GM19328 (cell line): ENCODE measurements around the gene LSM12.

Experiments
- ATAC-seq: cut with Tn5 transposase; IDR thresholded peaks from one replicate; pipeline ENCODE4 v1.9.1; 2021; ENCODE audit warnings: mild to moderate bottlenecking, moderate library complexity; ENCODE audit not compliant: unreplicated experiment

Gene LSM12

DNA sequence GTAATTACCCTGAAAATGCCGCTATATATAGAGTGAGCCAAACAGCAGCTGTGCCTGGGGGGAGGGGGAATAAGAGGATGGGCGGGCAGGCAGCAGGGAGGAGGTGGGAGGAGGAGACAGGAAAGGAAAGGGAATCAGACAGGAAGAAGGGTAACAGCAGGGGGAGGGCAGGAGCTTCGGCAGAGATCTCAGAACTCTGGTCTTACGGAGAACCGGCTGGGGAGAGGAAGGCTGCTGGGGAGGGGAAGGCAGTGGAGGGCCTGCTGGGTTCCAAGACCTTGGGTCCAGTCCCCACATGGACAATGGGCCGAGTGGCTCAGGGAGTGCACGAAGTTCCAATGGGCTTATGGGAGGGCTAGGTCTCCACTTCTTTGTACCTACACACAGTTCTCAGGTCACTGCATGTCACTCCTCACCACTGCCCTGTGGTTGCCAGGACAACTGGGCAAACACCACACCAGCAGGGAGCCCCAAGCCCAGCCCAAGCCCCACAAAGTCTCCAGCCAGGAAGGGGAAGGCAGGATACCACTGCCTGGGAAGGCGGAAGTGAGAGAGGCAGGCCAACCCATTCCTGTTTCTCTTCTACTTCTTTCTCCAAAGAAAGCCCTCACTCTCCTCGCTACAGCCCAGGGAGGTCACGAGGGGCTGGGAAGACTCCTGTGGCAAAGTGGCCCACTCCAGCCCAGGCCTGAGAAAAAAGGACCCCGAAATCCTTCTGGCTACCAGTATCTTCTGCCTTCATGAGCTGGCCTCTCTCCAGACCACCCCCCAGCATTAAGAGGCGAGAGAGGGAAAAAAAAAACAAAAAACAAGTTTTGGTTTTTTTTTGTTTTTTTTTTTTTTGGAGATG lies 29.4 kb upstream of the LSM12 start:
- no peak for ATAC-seq

DNA sequence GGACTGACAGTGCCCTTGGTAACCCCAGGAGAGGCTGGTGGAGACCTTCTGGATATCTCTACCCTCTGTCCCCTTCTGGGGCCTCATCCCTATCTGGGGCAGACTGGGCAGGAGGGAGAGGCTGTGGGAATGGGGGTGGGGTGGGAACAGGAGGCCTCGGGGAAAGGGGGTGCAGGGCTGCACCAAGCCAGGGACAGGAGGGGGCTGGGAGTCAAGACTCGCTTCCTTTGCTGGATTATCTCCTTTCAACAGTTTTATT lies 28.8 kb upstream of the LSM12 start:
- no peak for ATAC-seq

DNA sequence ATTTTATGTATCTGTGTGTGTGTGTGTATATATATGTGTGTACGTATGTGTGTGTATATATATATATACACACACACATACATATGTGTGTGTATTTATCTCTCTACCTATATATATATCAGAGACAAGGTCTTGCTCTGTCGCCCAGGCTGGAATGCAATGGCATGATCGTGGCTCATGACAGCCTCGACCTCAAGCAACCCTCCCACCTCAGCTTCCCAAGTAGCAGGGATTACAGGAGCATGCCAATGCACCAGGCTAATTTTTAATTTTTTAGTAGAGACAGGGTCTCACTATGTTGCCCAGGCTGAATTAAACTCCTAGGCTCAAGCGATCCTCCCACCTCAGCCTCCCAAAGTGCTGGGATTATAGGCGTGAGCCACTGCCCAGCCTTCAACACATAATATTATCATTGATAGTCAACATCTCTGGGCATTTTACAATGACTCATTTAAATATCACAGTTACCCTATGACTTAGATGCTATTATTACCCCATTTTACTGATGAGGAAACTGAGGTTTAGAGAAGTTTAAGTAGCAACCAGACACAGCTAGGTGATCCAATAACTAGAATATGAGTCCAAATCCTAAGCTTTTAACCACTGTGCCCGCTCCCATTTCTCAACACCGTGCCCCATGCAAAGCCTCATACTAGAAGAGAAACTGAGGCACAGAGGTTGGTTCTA lies 28.4 kb upstream of the LSM12 start:
- ATAC-seq: no peak

DNA sequence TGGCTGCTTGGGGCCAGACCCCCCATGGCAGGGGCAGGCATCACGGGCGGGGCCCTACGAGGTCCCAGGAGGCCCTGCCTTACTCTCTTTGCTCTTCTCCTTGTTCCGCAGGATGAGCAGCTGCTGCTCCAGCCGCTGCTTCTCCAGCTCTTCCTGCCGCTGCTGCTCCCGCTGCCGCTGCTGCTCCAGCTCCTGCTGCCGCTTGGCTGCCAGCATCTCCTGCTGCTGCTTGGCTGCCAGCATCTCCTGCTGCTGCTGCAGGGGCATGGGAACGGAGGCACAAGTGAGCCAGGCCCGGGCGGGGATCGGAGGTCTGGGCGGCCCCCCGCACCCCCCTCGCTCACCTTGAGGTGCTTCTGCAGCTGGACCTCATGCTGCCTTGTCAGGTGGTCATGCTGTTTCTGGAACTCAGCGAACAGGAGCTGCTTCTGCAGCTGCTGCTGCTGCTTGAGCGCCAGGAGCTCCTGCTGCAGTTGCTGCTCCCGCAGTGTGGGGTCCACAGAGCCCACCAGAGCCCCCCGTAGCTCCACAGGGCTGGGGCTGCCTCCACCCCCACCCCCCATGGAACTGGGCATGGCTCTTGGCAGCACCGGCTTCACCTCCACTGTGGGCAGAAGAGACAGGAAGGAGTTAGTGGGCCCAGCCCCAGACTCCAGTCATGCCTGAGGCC lies 26.9 kb upstream of the LSM12 start:
- no peak for ATAC-seq

DNA sequence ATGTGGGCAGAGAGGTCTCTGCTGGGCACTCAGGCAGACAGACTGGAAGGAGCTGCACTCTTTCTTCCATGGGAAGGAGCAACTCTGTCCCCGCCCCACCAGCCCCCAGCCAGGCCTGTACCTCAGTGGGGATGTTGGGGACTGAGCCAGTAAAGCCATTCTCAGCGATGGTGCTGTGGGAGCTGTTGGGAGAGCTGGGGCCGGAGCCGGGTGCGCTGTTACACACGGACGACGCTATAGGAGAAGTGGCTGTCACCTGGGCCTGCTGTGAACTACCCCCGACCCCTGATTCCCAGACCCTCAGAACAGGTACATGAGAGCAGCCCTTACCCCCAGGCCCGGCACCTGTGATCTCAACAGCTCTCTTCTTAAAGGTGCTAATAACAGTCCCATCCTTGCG lies 25.6 kb upstream of the LSM12 start:
- ATAC-seq: no peak

DNA sequence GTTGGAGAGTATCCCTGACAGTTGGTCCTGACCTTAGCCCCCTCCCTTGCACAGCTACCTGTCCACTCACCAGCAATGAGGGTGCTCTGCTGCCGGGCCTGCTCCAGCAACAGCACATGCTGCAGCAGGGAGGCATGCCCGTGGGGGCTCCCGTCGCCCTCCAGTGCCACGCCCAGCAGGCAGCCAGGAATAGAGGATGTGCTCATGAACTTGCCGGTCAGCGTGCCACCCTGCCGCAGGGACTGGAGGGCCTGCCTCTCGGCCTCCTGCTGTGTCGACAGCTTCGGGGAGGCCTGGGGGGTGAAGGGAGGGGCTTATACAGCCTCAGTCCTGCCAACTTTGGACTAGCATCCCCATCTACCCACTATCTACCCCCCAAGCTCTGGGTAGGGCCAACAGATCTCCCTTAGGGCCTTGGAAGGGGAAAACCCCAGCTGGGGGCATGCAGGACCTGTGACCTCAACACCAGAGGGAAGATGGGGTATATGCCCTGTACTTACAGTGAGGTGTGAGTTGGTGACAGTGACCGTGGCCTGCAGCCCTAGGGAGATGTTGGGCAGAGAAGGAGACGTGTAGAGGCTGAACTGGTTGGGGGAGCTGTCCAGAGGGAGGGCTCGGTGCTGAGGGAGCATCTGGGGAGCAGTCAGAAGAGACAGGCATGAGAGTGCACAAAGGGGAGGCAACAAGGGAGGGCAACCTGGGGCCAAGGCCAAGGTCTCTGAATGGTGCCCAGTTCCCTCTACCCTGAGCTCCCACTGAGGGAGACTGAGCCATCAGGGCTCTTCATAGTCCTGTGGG lies 24.9 kb upstream of the LSM12 start:
- no peak for ATAC-seq

DNA sequence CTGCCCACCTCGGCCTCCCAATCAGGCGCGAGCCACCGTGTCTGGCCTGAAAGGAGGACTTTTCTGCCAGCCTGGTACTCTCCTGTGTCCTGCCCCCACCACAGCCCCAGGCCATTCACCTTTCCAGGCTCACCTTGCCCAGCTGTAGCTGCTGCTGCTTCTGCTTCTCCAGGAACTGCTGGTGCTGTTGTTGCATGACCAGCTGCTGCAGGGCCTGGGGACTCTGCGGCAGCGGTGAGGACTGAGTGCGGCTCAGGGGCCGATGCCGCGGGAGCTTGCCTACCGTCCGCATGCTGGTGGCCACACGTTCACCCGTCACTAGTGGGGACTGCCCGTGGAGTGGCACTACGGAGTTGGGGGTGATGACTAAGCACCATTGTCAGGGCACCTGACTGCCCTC lies 21.8 kb upstream of the LSM12 start:
- ATAC-seq: no peak

DNA sequence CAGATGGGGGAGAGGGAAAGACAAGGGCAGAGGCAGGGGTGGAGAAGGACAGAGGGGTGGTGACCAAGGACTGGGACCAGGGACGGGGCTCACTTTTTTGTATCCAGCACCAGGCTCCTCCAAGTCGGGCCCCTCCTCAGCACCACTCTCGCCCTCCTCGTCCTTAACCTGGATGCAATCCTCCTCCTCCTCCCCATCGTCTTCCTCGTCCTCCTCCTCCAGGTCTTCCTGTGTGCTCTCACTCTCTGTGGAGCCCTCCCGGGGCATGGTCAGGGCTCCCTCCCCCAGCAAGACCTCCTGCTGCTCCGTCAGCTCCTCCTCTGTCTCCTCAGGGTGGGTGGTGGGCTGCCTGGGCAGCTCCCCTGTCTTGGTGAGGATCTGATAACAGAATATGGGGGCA lies 20.8 kb upstream of the LSM12 start:
- ATAC-seq: no peak

DNA sequence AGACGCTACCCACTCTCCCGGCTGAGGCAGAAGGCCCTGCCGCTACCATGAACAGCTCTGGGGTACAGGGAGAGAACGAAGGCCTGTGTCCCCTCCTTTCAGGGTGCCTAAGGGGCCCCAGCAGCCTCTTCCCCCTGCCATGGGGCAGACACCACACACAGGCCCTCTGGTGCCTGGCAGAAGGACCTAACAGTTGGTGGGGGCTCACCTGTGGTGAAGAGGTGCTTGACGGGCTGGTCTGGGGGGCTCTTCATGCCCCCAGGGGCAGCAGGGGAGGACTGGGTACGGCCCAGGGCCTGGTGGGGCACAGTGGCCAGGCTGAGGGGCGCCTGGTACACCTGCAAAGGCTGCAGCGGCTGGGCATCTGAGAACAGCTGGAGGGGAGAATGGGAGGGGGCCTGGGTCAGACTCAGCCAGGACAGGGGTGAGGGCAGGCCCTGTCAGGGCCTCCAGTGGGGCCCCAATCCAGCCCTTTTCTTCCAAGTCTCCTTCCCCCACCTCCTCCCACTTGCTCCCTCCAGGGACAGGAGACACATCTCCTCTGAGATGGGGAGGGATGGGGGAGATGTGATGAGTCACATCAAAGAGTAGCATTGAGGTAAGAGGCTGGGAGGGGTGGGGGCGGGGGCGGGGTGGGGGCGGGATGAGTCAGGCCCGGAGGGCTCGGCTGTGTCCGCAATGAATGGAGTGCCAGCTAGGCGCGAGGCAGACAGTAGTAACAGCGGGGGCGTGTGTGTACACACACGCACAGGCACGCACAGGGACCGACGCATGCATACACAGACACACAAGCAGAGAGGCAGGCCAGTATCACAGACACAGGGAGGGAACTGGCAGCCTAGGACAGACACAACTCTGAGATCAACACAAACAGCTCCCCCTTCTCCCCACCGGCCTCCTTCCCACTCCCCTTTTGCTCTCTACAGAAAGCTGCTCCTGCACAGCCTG lies 20.2 kb upstream of the LSM12 start:
- no peak for ATAC-seq

DNA sequence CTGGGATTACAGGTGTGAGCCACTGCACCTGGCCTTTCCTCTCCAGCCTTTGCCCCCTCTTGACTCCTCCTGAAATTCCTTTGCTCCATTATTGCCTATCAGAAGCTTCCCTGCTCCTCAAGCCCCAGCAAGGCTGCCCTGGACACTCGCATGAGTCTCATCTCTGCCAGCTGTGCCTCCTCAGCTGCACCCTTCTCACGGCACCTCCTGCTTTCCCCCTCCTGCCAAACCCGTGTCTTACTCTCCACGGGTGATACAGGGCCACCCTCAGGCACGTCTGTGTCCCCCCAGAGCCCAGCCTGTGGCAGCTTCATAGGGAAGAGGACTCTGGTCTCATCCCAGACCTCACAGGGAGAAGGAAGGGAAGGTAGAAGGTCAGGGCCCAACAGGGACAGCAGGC lies 19.4 kb upstream of the LSM12 start:
- ATAC-seq: no peak

DNA sequence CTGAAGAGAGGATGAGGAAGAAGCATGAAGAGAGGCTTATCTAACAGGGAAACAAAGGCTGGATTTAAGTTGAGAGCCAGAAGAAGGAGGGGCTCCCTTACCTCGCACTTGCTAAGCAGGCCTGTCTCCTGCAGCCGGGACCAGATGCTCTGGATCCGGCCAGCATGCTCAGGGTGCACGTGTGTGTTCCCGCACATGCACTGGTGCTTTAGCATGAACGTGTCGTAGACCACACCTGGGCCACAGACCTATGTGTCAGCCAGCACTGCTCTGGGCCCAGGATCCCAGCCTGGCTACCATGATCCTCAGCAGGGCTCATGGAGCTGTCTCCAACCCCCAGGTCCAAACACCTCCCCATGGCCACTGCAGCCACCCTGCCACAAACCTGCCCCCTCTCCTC lies 18.4 kb upstream of the LSM12 start:
- no peak for ATAC-seq

DNA sequence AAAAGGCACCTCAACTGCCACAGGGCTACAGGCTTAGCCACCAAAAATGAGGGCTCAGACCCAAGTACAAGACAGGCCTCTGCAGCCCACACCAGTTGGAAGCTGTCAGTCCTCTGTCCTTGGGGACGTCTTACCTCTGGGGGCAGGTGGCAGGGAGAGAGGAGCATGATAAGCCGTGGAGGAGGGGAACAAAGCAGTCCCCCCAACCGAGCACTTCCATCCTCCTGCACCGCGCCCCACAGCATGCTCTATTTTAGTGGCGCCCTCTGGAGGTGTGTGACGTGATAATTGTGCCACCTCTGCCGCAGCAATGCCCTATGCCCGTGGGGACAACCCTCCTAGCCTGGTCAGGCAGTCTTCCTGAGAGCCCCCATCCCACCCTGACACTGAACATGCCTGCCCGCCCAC lies 17.7 kb upstream of the LSM12 start:
- ATAC-seq: no peak

DNA sequence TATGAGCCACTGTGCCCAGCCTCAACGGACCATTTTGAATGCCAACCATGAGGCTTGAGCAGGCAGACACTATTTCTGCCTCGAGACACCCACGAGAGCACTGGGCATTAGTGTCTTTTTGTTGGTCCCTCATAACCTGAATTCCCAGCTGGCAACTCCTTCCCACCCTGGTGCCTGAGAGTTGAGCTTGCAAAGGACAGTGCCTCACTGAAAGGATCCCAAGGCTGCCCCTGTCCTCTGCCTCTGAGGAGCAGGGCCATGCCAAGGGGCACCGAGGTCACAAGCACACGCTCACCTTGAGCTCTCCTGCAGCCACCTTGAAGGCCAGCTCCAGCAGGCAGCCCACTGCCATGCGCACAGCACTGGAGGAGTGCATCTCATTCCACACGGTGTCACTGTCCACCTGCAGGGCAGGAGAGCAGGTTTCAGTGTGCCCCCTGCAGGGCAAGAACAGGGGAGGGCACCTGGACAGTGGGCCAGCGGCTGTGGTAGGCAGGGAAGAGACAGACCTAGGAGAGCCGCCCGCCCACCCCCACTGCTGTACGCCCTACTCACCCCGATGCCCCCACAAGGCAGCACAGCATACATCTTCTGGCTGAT lies 16.9 kb upstream of the LSM12 start:
- ATAC-seq: no peak

DNA sequence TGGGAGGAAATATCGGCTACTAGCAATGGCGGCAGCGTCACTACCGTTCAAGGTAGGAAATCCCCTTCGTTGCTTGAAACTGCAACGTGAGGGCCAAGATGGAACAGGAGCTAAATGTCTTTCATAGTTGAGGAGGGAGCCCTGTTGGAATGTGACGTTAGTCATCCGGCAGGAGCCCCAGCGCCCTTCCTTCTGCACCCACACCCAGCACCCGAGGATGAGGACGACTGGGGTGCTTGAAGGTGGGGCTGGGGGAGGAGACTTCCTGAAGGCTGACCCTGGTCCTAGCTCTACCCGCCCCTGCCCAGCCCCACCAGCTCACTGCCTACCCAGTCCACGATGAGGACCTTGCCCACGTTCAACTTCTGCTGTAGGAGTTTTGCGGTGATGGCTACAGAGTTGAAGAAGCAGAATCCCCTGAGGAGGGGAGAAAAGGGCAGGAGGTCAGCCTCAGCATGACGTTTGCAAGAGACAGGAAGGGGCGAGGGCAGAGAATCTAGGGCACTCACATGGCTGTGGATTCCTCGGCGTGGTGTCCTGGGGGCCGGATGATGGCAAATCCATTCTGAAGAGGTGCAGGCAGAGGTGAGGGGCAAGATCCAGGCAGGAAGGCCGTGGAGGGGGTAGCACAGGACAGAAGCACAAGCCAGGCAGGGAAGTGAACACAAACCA lies 15.9 kb upstream of the LSM12 start:
- ATAC-seq: no peak

DNA sequence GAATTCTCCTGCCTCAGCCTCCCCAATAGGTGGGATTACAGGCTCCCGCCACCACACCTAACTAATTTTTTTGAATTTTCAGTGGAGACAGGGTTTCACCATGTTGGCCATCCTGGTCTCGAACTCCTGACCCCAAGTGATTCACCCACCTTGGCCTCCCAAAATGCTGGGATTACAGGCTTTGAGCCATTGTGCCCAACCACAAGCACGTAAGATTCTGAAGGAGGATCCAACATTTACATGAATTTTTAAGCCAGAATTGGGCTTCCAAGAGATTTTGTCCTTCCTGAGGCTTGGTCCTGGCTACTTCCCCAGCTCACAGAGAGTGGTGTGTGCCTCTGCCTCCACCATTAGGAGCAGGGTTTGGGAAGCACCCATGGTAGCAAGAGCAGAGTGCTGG lies 15.2 kb upstream of the LSM12 start:
- ATAC-seq: no peak

DNA sequence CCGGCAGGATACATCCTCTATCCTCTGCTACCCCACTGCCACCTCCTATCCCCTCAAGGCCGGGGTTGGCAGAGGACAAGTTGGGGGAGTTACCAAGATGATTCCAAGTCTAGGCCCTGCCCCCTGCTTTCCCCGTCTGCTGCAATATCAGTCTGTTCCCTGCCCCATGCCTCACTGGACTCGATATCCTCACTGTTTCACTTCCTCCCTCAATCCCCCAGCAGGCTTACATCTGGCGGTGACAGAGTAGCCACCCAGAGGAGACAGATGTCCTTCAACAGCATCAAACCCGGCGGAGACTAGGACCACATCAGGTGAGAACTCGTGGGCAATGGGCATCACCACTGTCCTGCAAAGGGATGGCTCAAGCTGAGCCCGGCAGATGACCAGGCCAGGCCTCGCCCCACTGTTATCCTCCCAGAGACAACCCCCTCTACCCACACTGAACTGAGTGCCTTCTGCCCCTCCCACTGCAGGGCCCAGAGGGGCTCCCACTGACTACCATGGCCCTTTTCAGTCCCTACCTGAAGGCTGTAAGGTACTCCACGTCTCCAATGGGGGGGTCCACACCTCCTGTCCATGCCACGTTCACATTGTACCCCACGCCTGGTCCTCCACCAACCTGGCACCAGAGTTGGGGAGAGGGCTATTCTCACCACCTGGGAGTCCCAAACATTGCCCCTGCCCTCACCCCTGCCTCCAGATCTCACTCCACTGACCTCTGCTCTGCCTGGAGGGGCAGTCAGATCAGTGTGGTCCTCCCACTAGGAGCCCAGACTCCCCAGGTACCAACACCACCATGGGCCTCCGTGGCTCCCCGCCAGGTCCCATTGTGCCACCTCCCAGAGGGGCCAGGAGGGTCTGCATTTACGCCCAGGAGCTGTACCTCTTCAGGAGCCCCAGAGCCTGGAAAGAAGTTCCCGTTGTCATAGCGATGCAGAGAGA lies 13.7 kb upstream of the LSM12 start:
- ATAC-seq: no peak

DNA sequence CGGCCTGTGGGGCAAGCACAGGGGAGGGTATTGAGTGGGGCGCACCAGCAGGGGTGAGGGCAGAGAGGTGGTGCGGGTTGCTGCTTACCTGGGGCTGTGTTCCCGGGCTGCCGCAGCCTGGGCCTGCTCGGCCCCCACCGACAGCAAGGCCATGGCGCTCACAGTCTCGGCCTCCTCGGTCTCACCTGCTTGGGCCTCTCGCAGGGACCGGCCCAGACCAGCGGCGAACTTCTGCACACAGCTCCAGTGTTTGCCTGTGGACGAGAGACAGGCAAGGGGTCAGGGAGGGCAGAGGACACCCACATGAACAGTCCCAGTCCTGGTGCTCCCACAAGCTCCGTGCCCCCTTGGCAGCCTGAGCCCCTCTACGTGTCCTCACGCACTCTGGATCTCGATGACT lies 11.9 kb upstream of the LSM12 start:
- ATAC-seq: no peak

DNA sequence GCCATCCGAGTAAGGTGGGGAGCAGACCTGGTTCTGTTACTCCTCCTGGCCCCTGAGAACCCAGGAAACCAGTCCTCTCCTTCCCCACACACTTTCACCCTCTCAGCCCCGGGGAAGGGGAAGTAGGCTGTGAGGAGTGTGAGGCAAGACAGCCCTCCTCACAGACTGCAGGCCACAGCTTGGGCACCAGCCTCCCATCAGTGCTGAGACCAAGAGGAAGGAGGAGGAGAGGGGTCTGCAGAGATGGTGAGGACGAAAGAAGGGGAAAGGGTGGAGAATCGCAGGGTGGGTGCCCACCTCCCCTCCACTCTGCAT lies 11.1 kb upstream of the LSM12 start:
- no peak for ATAC-seq
